GM21723 (cell line): Measurements from ENCODE around the gene ATAD3B.
"Not testable (repeated sequence)": the region's sequence is repeated elsewhere in the genome, so short reads cannot be mapped to it uniquely, and the experiment has no call there.

Experiments used
- ATAC-seq: cut with Tn5 transposase; IDR thresholded peaks from one replicate; pipeline ENCODE4 v1.9.1; 2021; ENCODE audit warnings: mild to moderate bottlenecking, moderate library complexity; ENCODE audit not compliant: unreplicated experiment

ATAD3B gene

GRCh38 chr1:1477206-1477605 is 5.6 kb downstream of the ATAD3B start:
- ATAC-seq = no peak

- ATAC-seq = no peak
Observed at GRCh38 chr1:1479547-1480487, 8.3 kb downstream of the ATAD3B start.

GRCh38 chr1:1480488-1480867 is 8.9 kb downstream of the ATAD3B start:
- not testable (repeated sequence) for ATAC-seq

GRCh38 chr1:1481811-1482210 is 10.2 kb downstream of the ATAD3B start:
- ATAC-seq = not testable (repeated sequence)

GRCh38 chr1:1482856-1483255 is 11.3 kb downstream of the ATAD3B start:
- no peak for ATAC-seq

- no peak for ATAC-seq
Observed at GRCh38 chr1:1483714-1484113, 12.1 kb downstream of the ATAD3B start.

GRCh38 chr1:1484976-1485750 is 13.6 kb downstream of the ATAD3B start:
- not testable (repeated sequence) for ATAC-seq

- not testable (repeated sequence) for ATAC-seq
Observed at GRCh38 chr1:1485755-1486317, 14.3 kb downstream of the ATAD3B start.

- no peak for ATAC-seq
Observed at GRCh38 chr1:1487701-1488100, 16.1 kb downstream of the ATAD3B start.

GRCh38 chr1:1489231-1489630 is 17.7 kb downstream of the ATAD3B start:
- ATAC-seq = no peak

GRCh38 chr1:1489861-1490260 is 18.3 kb downstream of the ATAD3B start:
- ATAC-seq = no peak

- ATAC-seq = no peak
Observed at GRCh38 chr1:1490633-1491230, 19.2 kb downstream of the ATAD3B start.

GRCh38 chr1:1491601-1492000 is 20.0 kb downstream of the ATAD3B start:
- no peak for ATAC-seq

- not testable (repeated sequence) for ATAC-seq
Observed at GRCh38 chr1:1494311-1494710, 22.7 kb downstream of the ATAD3B start.

- ATAC-seq = not testable (repeated sequence)
Observed at GRCh38 chr1:1495461-1495975, 24.0 kb downstream of the ATAD3B start.

GRCh38 chr1:1504777-1505365 is 33.3 kb downstream of the ATAD3B start:
- not testable (repeated sequence) for ATAC-seq

GRCh38 chr1:1505366-1505798 is 33.8 kb downstream of the ATAD3B start:
- ATAC-seq = peak; percentile 48

- not testable (repeated sequence) for ATAC-seq
Observed at GRCh38 chr1:1505801-1506200, 34.2 kb downstream of the ATAD3B start.

GRCh38 chr1:1507305-1507704 is 35.7 kb downstream of the ATAD3B start:
- no peak for ATAC-seq

GRCh38 chr1:1508775-1509464 is 37.4 kb downstream of the ATAD3B start:
- ATAC-seq = not testable (repeated sequence)
